NK-92 (cell line): ENCODE results near the gene CYB5RL.
"Not testable (repeated sequence)": the region's sequence is repeated elsewhere in the genome, so short reads cannot be mapped to it uniquely, and the experiment has no call there.

ENCODE experiments used
- DNase-seq: peaks from one replicate; lab custom pipeline; 2025; ENCODE audit not compliant: unreplicated experiment; lab: John Stamatoyannopoulos, UW

The CYB5RL gene

GRCh38 chr1:54227091-54227602, 27.3 kb upstream of the CYB5RL start:
- no peak for DNase-seq

- DNase-seq = no peak
These were observed 26.2 kb upstream of the CYB5RL start for GRCh38 chr1:54225986-54226559.

GRCh38 chr1:54225378-54225777, 25.5 kb upstream of the CYB5RL start:
- no peak for DNase-seq

DNA sequence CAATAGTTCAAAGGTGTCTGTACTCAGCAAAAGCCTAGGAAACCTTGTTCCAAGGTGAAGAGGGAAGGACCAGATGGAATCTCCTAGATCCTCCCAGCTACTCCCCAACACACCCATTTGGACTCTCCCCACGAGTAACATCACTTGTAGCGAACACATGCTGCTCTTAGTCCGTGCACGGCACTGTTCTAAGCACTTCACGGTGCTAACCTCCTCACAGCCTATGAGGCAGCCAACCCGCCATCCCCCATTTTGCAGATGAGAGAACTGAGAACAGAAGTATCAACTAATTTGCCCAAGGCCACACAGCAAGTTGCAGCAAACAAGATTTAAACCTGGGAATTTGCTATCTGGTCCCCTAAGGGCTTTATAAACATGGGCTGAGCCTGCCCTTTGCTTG, 24.4 kb upstream of the CYB5RL start:
- DNase-seq = no peak

- DNase-seq = no peak
These were observed 23.8 kb upstream of the CYB5RL start for GRCh38 chr1:54223441-54224202.

DNA sequence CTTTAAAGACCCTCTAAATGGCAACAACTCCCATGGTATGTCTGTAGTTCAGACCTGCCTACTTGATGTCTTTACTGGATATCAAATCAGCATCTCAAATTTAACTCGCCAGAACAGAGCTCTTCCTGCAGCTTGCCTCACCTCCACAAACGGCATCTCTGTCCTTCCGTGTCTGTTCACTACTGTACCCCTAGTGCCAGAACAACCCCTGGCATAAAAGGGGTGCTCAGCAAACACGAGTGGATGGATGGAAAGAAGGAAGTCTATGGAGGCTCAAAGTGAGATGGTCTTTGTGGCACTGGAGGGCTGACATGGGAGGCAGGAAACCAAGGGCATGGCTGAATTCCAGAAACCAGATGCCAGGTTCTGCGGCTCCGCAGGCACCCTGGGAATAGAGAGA, 22.9 kb upstream of the CYB5RL start:
- no peak for DNase-seq

DNA sequence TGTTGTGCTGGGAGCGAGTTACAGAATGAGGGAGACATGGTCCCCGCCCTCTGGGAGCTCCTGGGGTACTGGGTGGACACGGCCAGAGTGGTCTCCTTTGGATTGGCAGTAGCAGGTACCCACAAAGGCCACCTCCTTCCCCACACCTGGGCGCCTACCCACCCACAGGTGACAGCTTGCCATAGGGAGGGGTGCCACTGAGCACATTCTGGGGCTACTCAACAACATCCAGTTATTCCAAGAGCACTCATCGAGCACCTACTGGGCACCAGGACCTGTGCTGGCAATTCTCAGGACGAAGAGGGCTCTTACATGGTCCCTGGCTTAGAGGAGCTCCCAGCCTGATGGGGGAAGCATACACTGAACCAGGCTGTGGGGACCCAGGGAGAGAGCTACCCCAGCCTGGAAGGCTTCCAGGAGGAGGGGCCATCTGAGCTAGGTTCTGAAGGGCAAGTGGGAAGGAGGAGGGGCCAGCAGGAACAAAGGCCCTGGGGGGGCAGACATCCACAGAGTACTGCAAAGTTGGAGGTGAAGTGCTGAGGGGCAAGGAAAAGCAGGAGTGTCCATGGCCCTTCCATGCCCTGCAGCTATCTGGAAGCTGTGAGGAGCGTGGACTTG, 22.1 kb upstream of the CYB5RL start:
- no peak for DNase-seq

DNA sequence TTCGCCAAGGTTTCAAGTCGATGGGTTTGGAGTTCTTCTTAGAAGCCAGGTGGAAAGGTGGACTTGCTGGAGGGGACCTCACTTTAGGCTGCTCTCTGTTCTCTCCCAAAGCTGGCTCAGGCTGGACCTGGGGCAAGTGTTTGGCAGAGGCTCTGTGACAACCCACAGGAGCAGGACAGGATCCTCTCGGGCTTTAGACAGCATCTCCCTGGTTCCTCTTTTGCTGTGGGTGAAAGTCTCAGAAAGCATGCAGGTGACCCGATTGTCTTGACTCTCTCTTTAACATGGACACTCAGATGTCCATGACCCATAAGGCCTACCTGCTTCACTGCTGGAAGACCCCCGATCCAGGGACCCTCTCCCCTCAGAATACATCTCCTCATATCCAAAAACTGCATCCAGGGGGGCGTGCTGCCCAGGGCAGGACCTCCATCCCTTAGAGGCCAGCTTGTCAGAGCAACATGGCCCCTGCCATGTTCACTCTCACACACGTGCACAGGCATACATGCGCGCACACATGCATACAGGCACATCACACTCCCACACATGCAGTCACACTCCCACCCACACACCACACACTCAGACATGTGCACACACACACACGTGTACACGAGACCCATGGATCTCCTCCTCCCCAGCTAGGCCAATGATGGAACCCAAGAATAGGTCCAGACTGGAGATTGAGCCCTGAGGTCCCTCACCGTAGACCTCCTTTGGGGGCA, 21.4 kb upstream of the CYB5RL start:
- DNase-seq = no peak

GRCh38 chr1:54220004-54220811, 20.4 kb upstream of the CYB5RL start:
- DNase-seq = no peak

- DNase-seq = no peak
These were observed 19.8 kb upstream of the CYB5RL start for GRCh38 chr1:54219688-54220003.

GRCh38 chr1:54218883-54219687, 19.3 kb upstream of the CYB5RL start:
- DNase-seq = no peak

- no peak for DNase-seq
These were observed 15.7 kb upstream of the CYB5RL start for GRCh38 chr1:54215523-54215922.

DNA sequence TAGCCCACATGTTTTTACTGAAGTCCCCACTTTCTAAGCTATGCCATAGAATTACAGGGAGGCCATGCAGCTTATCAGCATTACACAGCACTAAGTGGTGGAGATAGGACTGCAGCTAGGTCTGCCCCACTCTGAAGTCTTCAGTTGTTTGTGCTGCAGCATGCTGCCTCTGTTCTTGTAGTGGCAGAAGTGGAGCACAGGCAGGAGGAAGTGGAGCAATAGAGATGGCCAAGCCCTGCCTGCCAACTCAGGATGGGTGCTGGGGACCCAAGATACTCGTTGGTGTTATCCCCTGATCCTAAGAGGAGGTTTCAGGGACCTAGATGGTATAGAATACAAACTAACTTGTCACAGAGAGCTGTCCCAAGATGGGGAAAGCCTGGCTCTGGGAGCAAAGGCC, 13.0 kb upstream of the CYB5RL start:
- no peak for DNase-seq

GRCh38 chr1:54207896-54208295, 8.1 kb upstream of the CYB5RL start:
- not testable (repeated sequence) for DNase-seq

DNA sequence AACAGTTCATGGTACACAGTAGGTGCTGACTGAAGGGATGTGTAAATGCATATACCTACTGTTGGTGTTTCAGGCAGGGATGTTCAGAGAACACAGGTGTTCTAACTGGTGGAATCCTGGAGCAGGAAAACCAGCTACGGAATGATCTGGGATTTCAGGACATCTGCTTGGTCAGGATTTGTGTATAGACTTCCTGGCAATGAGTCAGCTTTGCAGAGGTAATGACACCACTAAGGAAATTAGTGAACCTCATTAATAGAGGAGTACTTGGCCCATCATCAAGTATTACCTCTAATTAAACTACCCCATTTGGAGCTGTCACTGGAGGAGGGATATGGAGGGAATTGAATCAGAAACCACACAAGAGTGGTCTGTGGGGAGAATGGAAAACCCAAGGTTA, 7.5 kb upstream of the CYB5RL start:
- no peak for DNase-seq

GRCh38 chr1:54204199-54204598, 4.4 kb upstream of the CYB5RL start:
- no peak for DNase-seq

GRCh38 chr1:54200519-54200997, 728 bp upstream of the CYB5RL start:
- DNase-seq = no peak

DNA sequence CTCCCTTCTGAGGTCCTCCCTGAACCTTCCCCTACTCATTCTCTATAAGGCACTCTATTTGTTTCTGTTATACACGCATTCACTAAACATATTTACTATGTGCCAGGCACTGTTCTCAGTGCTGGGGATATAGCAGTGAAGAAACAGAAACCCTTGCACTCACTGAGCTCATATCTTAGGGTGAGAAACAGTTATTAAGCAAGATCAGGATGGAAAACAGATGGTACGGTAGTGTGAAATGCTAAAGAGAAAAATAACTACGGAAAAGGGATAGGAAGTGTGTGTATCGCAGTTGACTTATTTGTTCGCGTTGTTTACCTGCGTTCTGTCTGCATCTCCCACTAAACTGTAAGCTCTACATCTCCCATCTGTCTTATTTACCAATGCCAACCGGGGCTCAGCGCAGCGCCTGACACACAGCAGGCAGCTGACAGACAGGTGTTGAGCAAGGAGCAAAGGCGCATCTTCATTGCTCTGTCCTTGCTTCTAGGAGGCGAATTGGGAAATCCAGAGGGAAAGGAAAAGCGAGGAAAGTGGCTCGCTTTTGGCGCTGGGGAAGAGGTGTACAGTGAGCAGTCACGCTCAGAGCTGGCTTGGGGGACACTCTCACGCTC, 572 bp downstream of the CYB5RL start:
- DNase-seq = no peak

GRCh38 chr1:54193453-54193852, 6.4 kb downstream of the CYB5RL start:
- no peak for DNase-seq

DNA sequence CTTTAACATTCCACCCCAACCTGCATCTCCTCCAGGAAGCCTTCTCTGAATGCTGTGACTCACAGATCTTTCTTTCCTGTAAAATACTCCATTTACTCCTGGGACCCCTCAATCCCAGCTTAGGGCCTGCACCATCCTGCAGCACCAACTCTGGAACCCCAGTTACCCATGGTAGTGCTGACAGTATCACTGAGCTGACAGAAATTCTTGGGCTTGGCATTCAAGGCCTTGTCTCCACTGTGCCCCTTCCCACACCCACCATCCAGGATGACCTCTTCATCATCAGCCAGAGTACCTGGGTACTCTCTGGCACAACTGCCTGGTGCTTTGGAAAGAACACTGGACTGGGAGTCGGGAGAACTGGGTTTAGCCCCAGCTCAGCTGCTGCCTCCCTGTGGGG, 8.3 kb downstream of the CYB5RL start:
- DNase-seq = no peak
